HG02678 (cell line): ENCODE data around the gene RELL1.

Experiments used
- ATAC-seq: cut with Tn5 transposase; IDR thresholded peaks from one replicate; pipeline ENCODE4 v1.9.1; 2021; ENCODE audit warnings: mild to moderate bottlenecking, moderate library complexity; ENCODE audit not compliant: unreplicated experiment

The RELL1 gene, protein sequence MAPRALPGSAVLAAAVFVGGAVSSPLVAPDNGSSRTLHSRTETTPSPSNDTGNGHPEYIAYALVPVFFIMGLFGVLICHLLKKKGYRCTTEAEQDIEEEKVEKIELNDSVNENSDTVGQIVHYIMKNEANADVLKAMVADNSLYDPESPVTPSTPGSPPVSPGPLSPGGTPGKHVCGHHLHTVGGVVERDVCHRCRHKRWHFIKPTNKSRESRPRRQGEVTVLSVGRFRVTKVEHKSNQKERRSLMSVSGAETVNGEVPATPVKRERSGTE

DNA sequence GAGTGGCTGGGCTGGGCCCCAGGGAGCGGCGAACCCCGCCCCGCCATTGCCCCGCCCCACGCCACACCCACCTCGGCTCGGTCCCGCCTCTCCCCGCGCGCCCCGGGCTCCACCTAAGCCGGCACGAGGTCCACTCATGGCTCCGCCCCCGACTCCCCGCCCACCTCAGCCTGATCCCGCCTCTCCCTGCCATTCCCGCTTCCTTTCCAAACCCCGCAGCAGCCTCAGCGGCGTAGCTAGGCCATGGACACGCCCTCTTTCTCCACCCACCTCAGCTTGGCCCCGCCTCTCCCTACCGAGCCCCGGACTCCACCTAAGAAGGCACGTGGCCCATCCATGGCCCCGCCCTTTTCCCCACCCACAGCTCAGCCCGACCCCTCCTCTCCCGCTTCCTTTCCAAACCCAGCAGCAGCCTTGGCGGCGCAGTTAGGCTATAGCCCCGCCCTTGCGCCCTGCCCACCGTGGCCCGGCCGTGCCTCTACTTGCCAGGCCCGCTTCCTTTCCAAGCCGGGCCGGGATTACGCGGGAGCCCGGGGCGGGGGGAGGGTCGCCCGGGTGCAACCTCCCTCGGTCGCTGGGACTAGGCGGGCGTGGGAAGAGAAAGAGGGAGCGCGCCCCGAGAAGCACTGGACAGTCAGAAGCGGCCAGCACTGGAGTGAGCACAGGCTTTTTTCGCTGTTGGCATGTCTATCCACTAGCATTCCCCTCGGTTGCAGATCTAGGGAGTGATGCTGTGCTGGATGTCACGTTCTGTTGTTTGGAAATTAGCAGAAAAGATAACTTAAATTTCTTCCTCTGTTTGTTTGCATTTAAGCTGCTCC lies at the start of gene RELL1:
Gene RELL1 (minus strand): TSS at position 4 of the 821 bp plus-strand sequence. CDS start 89 bp downstream, outside the sequence.
- peak; percentile 84 for ATAC-seq

DNA sequence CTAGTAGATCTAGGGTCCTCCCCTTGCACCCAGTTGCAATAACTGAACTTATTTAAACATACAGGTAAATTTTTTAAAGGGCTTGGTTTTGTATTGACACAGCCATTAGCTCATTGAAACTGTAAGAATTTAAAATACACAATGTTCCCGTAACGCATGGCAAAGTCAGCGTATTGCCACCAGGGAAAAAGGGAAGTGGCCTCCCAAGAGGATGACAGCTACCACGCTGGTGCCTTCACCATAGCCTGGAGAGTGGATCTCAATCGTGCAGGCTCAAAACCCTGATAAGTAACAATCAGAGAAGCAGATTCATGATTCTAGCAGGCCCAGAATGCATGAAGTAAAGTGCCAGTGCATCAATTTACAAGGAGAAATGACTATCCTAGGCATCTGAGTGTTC lies 49.4 kb upstream of the RELL1 start:
- no peak for ATAC-seq

DNA sequence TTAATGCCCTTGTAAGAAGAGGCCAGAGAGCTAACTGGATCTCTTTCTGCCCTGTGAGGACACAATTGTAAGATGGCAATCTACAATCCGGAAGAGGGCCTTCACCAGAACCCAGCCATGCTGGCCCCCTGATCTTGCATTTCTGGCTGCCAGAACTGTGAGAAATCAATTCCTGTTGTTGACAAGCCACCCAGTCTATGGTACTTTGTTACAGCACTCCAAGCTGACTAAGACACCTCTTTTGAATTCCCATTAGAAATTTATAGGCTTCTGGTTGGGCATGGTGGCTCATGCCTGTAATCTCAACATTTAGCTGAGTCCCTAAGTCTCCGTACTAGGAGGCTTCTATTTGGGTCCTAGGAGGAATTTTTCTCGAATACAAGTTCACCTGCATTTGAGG lies 48.8 kb upstream of the RELL1 start:
- ATAC-seq = no peak

DNA sequence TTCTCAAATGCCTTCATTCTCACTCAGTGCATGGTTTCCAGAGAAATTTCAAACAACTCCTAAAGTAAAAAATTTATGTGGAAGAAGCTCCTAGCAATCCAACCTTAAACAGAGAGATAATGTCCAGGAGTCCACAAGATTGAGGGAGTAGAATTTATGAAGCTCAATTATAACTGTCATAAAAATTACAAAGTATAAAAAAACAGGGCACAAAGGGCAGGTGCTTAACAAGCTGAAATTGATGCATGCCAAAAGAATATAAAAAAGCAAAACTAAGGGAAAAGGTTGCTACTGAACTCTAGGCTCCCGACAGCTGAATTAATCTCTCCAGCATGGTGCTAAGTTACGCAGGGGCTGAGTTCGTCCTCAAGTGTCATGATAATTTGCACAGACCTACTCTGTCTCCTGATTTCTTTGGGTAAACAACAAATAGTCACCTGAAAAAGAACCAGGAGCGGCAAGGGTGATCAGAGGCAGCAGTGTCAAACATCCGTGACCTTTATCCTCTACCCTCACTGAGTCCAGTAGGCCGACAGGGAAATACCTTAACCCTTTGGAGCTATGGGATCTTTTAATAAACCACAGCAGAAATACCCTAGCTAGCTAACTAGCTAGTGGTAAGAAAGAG lies 47.2 kb upstream of the RELL1 start:
- no peak for ATAC-seq

- ATAC-seq = peak; percentile 69
Measured at GRCh38 chr4:37732526-37733186, 46.5 kb upstream of the RELL1 start.

DNA sequence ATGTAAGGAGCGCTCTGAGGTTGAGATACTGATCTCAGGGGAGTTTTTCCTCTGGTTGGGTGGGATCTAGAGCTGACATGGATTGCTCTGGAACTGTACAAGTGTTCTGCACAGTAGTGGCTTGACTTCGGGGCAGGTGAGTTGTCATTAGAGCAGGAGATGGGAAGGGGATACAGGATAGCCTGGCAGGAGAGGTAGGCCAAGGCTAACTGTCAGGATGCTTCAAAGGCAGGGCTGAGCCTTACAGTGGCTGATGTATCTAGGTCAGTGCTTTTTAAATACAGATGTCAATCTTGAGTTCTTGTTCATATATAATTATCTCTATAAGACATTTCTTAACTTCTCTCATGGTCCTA lies 43.5 kb upstream of the RELL1 start:
- no peak for ATAC-seq

GRCh38 chr4:37728064-37728463 lies 41.9 kb upstream of the RELL1 start:
- ATAC-seq = no peak

DNA sequence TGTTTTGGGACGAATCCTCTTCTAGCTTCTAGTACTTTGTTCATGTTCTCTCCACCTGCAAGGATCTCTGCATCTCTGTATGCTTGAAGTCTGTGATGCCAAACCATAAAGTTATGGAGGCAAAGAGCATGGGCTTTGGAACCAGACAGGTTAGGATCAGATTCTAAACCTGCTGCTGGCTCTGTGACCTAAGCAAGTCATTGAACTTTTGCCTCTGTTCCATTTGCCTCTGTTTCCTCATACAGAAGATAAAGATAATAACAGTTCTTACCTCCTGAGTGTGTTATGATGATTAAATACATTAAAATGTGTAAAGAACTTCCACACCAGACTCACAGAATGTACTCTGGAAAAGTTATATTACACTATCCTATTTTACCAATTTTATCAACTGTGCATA lies 41.5 kb upstream of the RELL1 start:
- ATAC-seq = no peak

GRCh38 chr4:37726666-37727065 lies 40.5 kb upstream of the RELL1 start:
- ATAC-seq = no peak

DNA sequence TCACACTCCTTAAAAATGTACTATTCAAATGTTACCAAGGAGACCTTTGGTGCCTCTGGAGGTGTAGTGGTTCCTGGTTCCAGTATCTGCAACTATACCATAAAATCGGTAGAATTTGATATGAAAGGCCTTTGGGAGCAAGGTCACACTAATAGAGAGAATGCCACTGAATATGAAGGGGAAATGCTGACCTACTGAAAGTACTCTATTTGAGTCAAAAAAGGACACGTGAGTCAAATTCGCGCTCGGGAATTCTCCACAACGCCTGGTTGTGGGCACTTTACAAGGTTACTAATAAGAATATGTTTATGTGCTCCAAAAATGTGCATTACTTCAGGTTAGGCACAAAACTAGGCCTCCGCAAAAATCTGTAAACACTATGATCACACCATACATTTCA lies 39.5 kb upstream of the RELL1 start:
- ATAC-seq = no peak

DNA sequence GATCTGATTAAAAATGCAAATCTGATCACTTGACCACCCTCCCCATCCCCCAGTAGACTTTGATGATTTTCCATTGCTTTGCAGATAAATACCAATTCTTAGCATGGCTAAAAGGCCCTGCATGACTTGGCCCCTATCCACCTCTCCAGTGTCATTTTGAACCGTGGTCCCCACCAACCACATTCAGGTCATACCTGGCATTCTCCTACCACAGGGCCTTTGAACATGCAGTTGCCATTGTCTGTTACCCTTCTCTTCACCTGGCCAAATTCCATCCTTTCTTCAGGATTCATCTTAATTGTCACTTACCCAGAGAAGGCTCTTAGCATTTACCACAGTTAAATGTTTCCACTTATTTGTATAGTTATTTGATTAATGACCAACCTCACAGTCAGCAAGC lies 36.9 kb upstream of the RELL1 start:
- ATAC-seq = no peak

- no peak for ATAC-seq
Measured at GRCh38 chr4:37721995-37722638, 35.9 kb upstream of the RELL1 start.

DNA sequence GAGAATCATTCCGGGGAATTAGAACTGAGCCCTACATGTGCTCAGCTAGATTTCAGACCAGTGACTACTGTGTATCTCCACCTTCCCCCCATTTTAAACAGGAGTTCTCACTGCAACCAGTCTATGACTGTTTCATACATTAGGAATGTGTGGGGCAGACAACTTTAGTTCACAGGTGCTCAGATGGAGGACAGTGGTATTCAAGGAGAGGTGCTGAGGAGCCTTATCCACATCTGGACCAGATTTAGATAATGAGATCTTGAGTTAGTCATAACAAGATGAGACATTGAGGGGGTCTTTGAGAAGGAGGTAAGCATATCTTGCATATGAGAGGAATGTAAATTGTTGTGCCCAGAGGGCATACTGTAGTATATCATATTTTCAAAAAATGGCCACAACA lies 32.8 kb upstream of the RELL1 start:
- ATAC-seq = no peak

GRCh38 chr4:37717576-37717975 lies 31.4 kb upstream of the RELL1 start:
- no peak for ATAC-seq

DNA sequence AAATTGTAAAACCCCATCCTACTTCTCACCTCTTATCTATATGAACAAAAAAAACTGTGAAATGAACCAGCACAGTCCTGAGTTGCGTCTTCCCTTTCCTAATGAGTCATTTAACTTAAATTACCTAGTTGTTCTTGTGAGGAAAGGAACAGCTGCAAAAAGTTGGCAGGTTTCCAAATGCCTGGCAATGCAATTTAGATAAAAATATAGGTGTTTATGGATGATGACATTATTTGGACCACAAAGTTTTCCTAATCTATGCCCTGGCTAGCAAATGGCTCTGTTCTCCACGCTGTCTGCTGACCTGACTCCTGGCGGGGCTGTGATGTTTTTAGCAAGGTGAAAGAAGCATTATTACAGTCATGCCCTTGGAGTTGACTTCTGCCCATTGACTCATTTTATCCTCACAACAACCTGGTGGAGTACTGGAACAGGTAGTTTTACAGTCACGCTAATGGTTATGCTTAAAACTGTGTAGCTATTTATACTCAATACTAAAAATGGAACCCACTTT lies 29.8 kb upstream of the RELL1 start:
- ATAC-seq = peak; percentile 67

DNA sequence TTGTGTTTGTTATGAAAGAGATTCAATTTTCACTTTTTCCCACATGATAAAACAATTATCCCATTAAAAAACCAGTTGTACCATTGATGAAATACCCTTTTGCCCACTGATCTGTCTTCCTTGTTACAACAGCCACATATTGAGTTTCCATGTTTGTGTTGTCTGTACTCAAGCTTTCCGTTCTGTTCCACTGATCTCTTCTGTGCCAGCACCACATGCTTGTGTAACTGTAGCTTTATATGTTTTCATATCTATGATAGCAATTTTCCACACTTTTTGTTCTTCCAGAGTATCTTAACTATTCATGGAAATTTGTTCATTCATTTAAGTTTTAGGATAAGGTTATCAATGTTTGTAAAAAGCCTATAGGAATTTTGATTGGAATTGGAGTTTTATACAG lies 24.3 kb upstream of the RELL1 start:
- ATAC-seq = no peak

GRCh38 chr4:37706032-37706431 lies 19.9 kb upstream of the RELL1 start:
- no peak for ATAC-seq

GRCh38 chr4:37705571-37705970 lies 19.4 kb upstream of the RELL1 start:
- no peak for ATAC-seq

GRCh38 chr4:37699868-37700481 lies 13.8 kb upstream of the RELL1 start:
- ATAC-seq = no peak

GRCh38 chr4:37697566-37697965 lies 11.4 kb upstream of the RELL1 start:
- no peak for ATAC-seq
